ENCODE data around the gene RUNX1. TPM values are rescaled to one million over a fixed set of nuclear protein-coding genes. Genes with fewer than 3 reads are reported as not detected.

The RUNX1 gene
- total and polyA plus RNA-seq, 2 of the 13 experiments (the other 11 are each of a cell fraction or from before 2014, with no cell fraction given): 5.4 to 6.4 TPM

DNA sequence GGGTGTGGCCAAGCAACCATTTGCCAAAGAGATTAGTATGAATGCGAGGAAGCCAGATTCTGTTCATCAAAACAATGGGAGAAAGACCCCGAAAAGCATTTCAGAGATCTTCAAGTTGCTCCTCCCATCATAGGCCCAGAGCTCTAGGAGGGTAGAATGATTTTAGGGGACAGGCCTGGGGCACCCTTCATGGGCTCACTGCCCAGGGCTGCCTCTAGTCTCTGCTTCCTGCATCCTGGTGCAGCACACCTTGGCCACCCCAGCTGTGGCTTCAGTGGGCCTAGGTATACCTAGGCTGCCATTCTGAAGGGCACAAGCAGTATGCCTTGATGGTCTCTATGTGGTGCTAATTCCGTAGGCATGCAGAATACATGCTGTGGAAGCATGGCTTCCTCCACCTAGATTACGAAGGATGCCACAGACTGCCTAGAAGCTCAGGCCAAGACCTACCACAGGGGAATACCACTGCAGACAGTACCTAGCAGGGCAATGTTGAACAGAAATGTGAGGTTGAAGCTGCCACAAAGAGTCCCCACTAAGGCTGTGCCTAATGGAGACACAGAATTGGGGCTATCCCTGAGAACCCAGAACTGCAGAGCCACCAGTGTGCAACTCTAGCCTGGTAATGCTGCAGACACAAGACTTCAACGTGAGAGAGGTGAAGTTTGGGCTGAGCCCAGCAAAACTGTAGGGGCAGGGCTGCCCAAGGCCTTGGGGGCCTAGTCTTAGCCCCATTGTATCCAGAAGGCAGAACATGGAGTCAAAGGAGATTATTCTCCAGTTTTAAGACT, 221.5 kb downstream of the RUNX1 start:
- no TSS peak for BruUV-seq (replicated peaks)
- Histone ChIP-seq H3K9me3 (ENCODE audit: low read length) (no peaks in the 10 kb centered on the region), H3K36me3 (replicated peaks in 1 of 2; ENCODE audit: control insufficient read depth in 1 of 2, insufficient read depth in 2 of 2, low read length in 2 of 2) (peaks cover 13 to 57% of the 10 kb centered on the region in 2 experiments), H3K9ac (ENCODE audit: insufficient read depth, low read depth, low read length) (no peak overlapping the region), H4K20me1 (ENCODE audit: insufficient read depth, low read length) (no peaks in the 10 kb centered on the region), H3K4me3 (replicated peaks in 1 of 3; ENCODE audit: insufficient read depth in 1 of 3, low read depth in 2 of 3, low read length in 3 of 3) (no peak overlapping the region), H3K4me1 (ENCODE audit: insufficient read depth, low read length) (peaks cover 11% of the 10 kb centered on the region), H3K79me2 (ENCODE audit: insufficient read depth, low read length) (no peaks in the 10 kb centered on the region), H3K27ac (ENCODE audit: extremely low read length, insufficient read depth, low read length) (no peak overlapping the region), H2AFZ (ENCODE audit: low read length) (no peak overlapping the region), H3K27me3 (ENCODE audit: control insufficient read depth in 1 of 2, insufficient read depth in 2 of 2, low read length in 2 of 2) (no peaks in the 10 kb centered on the region), H3K4me2 (ENCODE audit: low read depth, low read length) (no peak overlapping the region)
- DNase-seq (ENCODE audit: low spot score) (no peak), FAIRE-seq (no peak), ATAC-seq (no peak)
- ChIA-PET CTCF (ENCODE audit: low intra/inter-chr PET ratio, low total read pairs) (no interaction called here), POLR2A (no interaction called here)
- 93% methylated on average over 5 of the region's 5 CpGs for WGBS (ENCODE audit: low lambda C conversion rate)
- in situ Hi-C loops (cut with HindIII; ENCODE audit: extremely low pct_ligation_motif_present, low pct_unique_long_range_greater_than_20kb): no loop called here
- intact Hi-C loops (cut with micrococcal nuclease; ENCODE audit: unreplicated experiment): no loop called here
- TF ChIP-seq, protein P1, sequence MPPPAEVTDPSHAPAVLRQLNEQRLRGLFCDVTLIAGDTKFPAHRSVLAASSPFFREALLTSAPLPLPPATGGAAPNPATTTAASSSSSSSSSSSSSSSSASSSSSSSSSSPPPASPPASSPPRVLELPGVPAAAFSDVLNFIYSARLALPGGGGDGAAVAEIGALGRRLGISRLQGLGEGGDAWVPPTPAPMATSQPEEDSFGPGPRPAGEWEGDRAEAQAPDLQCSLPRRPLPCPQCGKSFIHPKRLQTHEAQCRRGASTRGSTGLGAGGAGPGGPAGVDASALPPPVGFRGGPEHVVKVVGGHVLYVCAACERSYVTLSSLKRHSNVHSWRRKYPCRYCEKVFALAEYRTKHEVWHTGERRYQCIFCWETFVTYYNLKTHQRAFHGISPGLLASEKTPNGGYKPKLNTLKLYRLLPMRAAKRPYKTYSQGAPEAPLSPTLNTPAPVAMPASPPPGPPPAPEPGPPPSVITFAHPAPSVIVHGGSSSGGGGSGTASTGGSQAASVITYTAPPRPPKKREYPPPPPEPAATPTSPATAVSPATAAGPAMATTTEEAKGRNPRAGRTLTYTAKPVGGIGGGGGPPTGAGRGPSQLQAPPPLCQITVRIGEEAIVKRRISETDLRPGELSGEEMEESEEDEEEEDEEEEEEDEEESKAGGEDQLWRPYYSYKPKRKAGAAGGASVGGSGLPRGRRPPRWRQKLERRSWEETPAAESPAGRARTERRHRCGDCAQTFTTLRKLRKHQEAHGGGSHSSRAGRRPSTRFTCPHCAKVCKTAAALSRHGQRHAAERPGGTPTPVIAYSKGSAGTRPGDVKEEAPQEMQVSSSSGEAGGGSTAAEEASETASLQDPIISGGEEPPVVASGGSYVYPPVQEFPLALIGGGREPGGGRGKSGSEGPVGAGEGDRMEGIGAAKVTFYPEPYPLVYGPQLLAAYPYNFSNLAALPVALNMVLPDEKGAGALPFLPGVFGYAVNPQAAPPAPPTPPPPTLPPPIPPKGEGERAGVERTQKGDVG (CRISPR knock-in tag; IDR thresholded peaks at IDR 0.05; ENCODE audit: borderline replicate concordance): no peak
- TF ChIP-seq MED1 (CRISPR knock-in tag; IDR thresholded peaks at IDR 0.05) (no peak), NFIC (IDR thresholded peaks at IDR 0.05; ENCODE audit: low read length) (no peak), RBM22 (optimal IDR thresholded peaks at IDR 0.05; ENCODE audit: low read length) (no peak), TBP (CRISPR knock-in tag; IDR thresholded peaks at IDR 0.05) (no peak), PAF1 (CRISPR knock-in tag; IDR thresholded peaks at IDR 0.05) (no peak)
- TF ChIP-seq, protein P2, sequence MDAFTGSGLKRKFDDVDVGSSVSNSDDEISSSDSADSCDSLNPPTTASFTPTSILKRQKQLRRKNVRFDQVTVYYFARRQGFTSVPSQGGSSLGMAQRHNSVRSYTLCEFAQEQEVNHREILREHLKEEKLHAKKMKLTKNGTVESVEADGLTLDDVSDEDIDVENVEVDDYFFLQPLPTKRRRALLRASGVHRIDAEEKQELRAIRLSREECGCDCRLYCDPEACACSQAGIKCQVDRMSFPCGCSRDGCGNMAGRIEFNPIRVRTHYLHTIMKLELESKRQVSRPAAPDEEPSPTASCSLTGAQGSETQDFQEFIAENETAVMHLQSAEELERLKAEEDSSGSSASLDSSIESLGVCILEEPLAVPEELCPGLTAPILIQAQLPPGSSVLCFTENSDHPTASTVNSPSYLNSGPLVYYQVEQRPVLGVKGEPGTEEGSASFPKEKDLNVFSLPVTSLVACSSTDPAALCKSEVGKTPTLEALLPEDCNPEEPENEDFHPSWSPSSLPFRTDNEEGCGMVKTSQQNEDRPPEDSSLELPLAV (CRISPR knock-in tag; conservative IDR thresholded peaks at IDR 0.05; ENCODE audit: low read depth): no peak
- TF ChIP-seq, protein P3, sequence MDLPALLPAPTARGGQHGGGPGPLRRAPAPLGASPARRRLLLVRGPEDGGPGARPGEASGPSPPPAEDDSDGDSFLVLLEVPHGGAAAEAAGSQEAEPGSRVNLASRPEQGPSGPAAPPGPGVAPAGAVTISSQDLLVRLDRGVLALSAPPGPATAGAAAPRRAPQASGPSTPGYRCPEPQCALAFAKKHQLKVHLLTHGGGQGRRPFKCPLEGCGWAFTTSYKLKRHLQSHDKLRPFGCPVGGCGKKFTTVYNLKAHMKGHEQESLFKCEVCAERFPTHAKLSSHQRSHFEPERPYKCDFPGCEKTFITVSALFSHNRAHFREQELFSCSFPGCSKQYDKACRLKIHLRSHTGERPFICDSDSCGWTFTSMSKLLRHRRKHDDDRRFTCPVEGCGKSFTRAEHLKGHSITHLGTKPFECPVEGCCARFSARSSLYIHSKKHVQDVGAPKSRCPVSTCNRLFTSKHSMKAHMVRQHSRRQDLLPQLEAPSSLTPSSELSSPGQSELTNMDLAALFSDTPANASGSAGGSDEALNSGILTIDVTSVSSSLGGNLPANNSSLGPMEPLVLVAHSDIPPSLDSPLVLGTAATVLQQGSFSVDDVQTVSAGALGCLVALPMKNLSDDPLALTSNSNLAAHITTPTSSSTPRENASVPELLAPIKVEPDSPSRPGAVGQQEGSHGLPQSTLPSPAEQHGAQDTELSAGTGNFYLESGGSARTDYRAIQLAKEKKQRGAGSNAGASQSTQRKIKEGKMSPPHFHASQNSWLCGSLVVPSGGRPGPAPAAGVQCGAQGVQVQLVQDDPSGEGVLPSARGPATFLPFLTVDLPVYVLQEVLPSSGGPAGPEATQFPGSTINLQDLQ (CRISPR knock-in tag; IDR thresholded peaks at IDR 0.05): no peak
- TF ChIP-seq, protein P4, sequence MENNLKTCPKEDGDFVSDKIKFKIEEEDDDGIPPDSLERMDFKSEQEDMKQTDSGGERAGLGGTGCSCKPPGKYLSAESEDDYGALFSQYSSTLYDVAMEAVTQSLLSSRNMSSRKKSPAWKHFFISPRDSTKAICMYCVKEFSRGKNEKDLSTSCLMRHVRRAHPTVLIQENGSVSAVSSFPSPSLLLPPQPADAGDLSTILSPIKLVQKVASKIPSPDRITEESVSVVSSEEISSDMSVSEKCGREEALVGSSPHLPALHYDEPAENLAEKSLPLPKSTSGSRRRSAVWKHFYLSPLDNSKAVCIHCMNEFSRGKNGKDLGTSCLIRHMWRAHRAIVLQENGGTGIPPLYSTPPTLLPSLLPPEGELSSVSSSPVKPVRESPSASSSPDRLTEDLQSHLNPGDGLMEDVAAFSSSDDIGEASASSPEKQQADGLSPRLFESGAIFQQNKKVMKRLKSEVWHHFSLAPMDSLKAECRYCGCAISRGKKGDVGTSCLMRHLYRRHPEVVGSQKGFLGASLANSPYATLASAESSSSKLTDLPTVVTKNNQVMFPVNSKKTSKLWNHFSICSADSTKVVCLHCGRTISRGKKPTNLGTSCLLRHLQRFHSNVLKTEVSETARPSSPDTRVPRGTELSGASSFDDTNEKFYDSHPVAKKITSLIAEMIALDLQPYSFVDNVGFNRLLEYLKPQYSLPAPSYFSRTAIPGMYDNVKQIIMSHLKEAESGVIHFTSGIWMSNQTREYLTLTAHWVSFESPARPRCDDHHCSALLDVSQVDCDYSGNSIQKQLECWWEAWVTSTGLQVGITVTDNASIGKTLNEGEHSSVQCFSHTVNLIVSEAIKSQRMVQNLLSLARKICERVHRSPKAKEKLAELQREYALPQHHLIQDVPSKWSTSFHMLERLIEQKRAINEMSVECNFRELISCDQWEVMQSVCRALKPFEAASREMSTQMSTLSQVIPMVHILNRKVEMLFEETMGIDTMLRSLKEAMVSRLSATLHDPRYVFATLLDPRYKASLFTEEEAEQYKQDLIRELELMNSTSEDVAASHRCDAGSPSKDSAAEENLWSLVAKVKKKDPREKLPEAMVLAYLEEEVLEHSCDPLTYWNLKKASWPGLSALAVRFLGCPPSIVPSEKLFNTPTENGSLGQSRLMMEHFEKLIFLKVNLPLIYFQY (CRISPR knock-in tag; IDR thresholded peaks at IDR 0.05; ENCODE audit: borderline replicate concordance): no peak
- TF ChIP-seq, protein P5, sequence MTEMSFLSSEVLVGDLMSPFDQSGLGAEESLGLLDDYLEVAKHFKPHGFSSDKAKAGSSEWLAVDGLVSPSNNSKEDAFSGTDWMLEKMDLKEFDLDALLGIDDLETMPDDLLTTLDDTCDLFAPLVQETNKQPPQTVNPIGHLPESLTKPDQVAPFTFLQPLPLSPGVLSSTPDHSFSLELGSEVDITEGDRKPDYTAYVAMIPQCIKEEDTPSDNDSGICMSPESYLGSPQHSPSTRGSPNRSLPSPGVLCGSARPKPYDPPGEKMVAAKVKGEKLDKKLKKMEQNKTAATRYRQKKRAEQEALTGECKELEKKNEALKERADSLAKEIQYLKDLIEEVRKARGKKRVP (CRISPR knock-in tag; IDR thresholded peaks at IDR 0.05): no peak

Measured in HepG2 (cell line).